Neuron (in vitro differentiated cells): ENCODE data around the gene TELO2.

Source experiments
- H2AFZ ChIP-seq: one replicate; pipeline ENCODE4 v1.6.1; 2013; ENCODE audit warnings: low read depth, mild to moderate bottlenecking, inconsistent platforms, low read length, moderate library complexity
- H3K27me3 ChIP-seq: one replicate; pipeline ENCODE4 v1.6.1; 2013; ENCODE audit warnings: low read length; ENCODE audit not compliant: insufficient read depth
- H3K36me3 ChIP-seq: one replicate; pipeline ENCODE4 v1.6.1; 2013; ENCODE audit warnings: low read length; ENCODE audit not compliant: insufficient read depth
- H3K4me1 ChIP-seq: one replicate; pipeline ENCODE4 v1.6.1; 2013; ENCODE audit warnings: low read length; ENCODE audit not compliant: insufficient read depth
- H3K4me3 ChIP-seq: 2 replicates; pipeline ENCODE4 v1.5.1; 2013; ENCODE audit warnings: mild to moderate bottlenecking, low read length, moderate library complexity
- H3K9me3 ChIP-seq: one replicate; pipeline ENCODE4 v1.6.1; 2013; ENCODE audit warnings: low read length

TELO2 gene

GRCh38 chr16:1492923-1493745 is at the start of gene TELO2:
Gene TELO2, plus strand, starts transcription at chr16:1493360. Its CDS starts 922 bp downstream, at chr16:1494282.
- Histone ChIP-seq H3K36me3 (peaks cover 28% of the 10 kb centered on the region), H3K4me1 (peaks cover 15% of the 10 kb centered on the region), H3K4me3 (peak within 1 kb of the TSS; percentile 54), H2AFZ (peak within 1 kb of the TSS; percentile 40), H3K27me3 (no peaks in the 10 kb centered on the region), H3K9me3 (no peaks in the 10 kb centered on the region)

DNA sequence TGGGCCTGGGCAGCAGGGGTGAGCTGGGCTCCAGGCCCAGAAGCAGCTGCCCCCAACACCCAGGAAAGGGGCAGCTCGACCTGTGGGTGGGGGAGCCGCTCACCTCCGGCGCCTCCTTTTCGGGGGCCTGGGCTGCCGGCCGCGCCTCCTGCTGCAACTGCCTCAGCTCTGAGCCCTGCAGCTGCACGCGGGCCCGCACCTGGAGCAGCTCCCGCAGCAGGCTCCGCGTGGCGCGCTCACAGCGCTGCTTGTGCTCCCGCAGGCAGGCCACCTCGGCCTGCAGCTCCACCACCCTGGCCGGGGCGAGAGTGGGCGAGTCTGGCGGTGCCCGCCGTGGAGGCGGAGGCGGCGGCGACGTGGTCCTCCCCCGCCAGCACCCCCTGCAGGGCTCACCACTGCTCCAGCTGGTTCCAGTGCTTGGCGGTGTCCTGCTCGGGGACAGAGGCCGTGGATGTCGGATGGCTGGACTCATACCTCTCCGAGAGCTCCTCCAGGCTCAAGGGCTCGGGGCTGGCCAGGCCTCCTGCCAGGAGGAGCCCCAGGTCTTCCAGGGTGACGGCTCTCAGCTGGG is 49.7 kb upstream of the TELO2 start:
- no peaks in the 10 kb centered on the region for H3K4me1 ChIP-seq
- peaks cover 21% of the 10 kb centered on the region for H3K36me3 ChIP-seq
- no peak overlapping the region for H2AFZ ChIP-seq
- no peak overlapping the region for H3K4me3 ChIP-seq
- no peaks in the 10 kb centered on the region for H3K9me3 ChIP-seq
- H3K27me3 ChIP-seq = no peaks in the 10 kb centered on the region

GRCh38 chr16:1443980-1444729 is 49.0 kb upstream of the TELO2 start, which contains the start of gene CCDC154:
Gene CCDC154, minus strand, starts transcription at chr16:1444556. Its CDS starts 234 bp downstream, at chr16:1444322.
- H3K36me3 ChIP-seq = peaks cover 26% of the 10 kb centered on the region
- H3K27me3 ChIP-seq = no peaks in the 10 kb centered on the region
- no peak within 1 kb of the TSS for H2AFZ ChIP-seq
- H3K4me3 ChIP-seq = no peak within 1 kb of the TSS
- no peaks in the 10 kb centered on the region for H3K9me3 ChIP-seq
- H3K4me1 ChIP-seq = no peaks in the 10 kb centered on the region

DNA sequence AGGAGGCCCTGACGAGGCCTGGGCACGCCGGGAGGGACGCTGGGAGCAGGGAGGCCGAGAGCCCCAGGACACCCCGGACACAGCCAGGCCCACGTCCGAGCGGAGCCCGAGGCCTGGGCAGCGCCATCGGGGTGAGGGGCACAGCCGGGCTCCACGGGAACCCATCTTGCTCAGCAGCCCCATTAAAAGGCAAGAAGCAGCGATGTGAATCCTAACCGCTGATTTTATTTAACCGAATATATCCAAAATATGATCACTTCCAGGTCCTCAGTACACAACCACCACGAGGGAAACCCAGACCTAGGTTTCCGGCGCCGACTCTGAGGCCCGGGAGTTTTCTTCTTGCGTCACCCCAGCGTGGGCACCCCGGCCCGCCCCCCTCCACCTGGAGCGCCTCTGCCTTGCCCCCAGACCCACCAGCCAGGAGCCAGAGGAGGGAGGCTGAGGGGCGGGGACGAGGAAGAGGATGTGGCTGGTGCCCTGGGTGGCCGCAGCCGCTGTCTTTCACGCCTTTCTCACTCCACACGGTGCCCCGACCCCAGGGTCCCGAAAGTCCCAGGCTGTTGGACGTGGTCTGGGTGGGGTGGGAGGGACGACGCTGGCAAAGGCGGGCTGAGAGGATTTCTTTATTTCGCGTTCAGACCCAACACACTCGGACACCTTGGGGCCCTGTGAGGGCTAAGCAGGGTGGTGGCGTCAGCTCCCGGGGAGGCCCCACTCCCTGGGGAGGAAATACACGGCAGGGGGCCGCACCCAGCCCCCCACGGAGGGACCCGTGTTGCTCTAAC is 48.2 kb upstream of the TELO2 start:
- Histone ChIP-seq H3K36me3 (peaks cover 29% of the 10 kb centered on the region), H3K4me1 (no peaks in the 10 kb centered on the region)

GRCh38 chr16:1445518-1446203 is 47.5 kb upstream of the TELO2 start:
- Histone ChIP-seq H3K27me3 (no peaks in the 10 kb centered on the region), H2AFZ (no peak overlapping the region), H3K4me3 (no peak overlapping the region), H3K9me3 (no peaks in the 10 kb centered on the region), H3K36me3 (peaks cover 32% of the 10 kb centered on the region), H3K4me1 (no peaks in the 10 kb centered on the region)

More for the DNA sequence above, 48.2 kb upstream of the TELO2 start:
- Histone ChIP-seq H3K9me3 (no peaks in the 10 kb centered on the region), H2AFZ (no peak overlapping the region), H3K4me3 (no peak overlapping the region), H3K27me3 (no peaks in the 10 kb centered on the region)

GRCh38 chr16:1446296-1447080 is 46.7 kb upstream of the TELO2 start:
- Histone ChIP-seq H3K4me1 (no peaks in the 10 kb centered on the region), H3K36me3 (peaks cover 39% of the 10 kb centered on the region), H2AFZ (no peak overlapping the region), H3K4me3 (no peak overlapping the region), H3K9me3 (no peaks in the 10 kb centered on the region), H3K27me3 (no peaks in the 10 kb centered on the region)

DNA sequence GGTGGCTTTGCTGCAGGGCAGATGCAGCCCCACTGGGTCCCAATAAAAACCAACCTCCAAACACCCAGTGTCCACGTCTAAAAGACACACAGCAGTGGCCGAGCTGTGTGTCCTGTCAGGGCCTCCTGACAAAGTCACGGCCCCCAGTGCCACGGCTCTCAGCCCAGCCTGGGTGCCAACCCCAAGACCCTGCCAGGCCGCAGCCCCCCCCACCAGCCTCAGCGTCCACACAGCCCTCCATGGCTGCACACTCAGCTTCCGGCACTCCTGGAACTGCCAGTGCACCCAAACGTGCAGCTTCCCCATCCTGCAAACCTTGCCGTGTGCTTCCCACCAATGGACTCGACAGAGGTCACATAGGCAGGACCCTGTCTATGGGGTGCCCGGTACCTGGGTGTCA is 45.2 kb upstream of the TELO2 start:
- H3K4me3 ChIP-seq = no peak overlapping the region
- no peaks in the 10 kb centered on the region for H3K4me1 ChIP-seq
- H3K27me3 ChIP-seq = no peaks in the 10 kb centered on the region
- H2AFZ ChIP-seq = no peak overlapping the region
- H3K36me3 ChIP-seq = peaks cover 47% of the 10 kb centered on the region
- H3K9me3 ChIP-seq = no peaks in the 10 kb centered on the region

DNA sequence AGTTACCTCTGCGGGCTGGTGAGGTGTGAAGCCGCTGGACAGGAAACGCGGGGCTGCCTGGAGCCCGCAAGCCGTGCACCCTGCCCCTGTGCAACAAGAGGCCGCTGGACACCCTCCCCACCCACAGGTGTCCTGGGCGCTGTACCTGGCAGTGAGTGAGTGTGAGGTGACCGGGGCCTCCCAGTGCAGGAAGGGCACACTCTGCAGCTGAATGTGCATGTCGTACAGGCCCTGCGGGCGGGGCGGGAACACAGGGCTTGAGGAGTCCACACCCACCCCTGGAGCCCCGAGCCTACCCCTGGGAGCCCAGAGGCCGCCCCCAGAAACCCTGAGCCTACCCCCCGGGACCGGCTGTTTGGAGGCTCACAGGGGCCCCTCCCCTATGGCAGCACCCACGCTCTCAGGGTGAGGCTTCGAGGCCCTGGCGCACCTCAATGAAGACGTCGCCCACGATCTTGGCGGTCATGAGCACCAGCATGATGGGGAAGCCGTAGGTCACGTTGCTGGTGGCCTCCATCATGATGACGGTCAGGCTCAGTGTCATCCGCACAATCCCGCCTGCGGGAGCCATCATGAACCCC is 44.5 kb upstream of the TELO2 start:
- Histone ChIP-seq H2AFZ (no peak overlapping the region), H3K27me3 (no peaks in the 10 kb centered on the region), H3K4me3 (no peak overlapping the region), H3K36me3 (peaks cover 50% of the 10 kb centered on the region), H3K4me1 (no peaks in the 10 kb centered on the region), H3K9me3 (no peaks in the 10 kb centered on the region)

- H3K4me3 ChIP-seq = no peak overlapping the region
- peaks cover 56% of the 10 kb centered on the region for H3K36me3 ChIP-seq
- H3K27me3 ChIP-seq = no peaks in the 10 kb centered on the region
Measured at GRCh38 chr16:1449201-1449788, 43.9 kb upstream of the TELO2 start.

DNA sequence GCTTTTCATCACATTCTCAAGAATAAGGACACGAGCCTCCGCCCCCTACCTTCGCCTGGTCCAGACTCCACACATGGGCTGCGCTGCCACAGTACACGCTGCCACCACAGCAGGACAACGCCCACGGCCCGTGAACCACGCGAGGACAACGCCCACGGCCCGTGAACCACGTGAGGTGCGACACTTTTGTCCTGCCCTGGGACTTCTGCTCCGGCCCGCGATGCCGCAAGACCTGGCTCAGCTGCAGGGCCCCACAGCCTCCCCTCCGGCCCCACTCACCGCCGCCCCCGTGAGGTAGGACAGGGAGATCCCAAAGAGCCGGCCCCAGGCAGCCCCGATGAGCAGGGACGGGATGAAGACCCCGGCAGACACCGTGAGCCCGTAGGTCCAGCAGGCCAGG is 42.9 kb upstream of the TELO2 start:
- no peak overlapping the region for H2AFZ ChIP-seq
- no peaks in the 10 kb centered on the region for H3K27me3 ChIP-seq
- H3K4me3 ChIP-seq = no peak overlapping the region
- peaks cover 65% of the 10 kb centered on the region for H3K36me3 ChIP-seq
- H3K4me1 ChIP-seq = no peaks in the 10 kb centered on the region
- H3K9me3 ChIP-seq = no peaks in the 10 kb centered on the region

More at GRCh38 chr16:1449201-1449788, 43.9 kb upstream of the TELO2 start:
- no peaks in the 10 kb centered on the region for H3K9me3 ChIP-seq
- no peak overlapping the region for H2AFZ ChIP-seq
- no peaks in the 10 kb centered on the region for H3K4me1 ChIP-seq

- Histone ChIP-seq H3K9me3 (no peaks in the 10 kb centered on the region), H2AFZ (no peak overlapping the region), H3K36me3 (peaks cover 68% of the 10 kb centered on the region), H3K27me3 (no peaks in the 10 kb centered on the region), H3K4me3 (no peak overlapping the region), H3K4me1 (no peaks in the 10 kb centered on the region)
Measured at GRCh38 chr16:1450841-1451240, 42.3 kb upstream of the TELO2 start.
